ENCODE results near the gene WNT7B.

- TF ChIP-seq, protein P1, sequence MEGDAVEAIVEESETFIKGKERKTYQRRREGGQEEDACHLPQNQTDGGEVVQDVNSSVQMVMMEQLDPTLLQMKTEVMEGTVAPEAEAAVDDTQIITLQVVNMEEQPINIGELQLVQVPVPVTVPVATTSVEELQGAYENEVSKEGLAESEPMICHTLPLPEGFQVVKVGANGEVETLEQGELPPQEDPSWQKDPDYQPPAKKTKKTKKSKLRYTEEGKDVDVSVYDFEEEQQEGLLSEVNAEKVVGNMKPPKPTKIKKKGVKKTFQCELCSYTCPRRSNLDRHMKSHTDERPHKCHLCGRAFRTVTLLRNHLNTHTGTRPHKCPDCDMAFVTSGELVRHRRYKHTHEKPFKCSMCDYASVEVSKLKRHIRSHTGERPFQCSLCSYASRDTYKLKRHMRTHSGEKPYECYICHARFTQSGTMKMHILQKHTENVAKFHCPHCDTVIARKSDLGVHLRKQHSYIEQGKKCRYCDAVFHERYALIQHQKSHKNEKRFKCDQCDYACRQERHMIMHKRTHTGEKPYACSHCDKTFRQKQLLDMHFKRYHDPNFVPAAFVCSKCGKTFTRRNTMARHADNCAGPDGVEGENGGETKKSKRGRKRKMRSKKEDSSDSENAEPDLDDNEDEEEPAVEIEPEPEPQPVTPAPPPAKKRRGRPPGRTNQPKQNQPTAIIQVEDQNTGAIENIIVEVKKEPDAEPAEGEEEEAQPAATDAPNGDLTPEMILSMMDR (IDR thresholded peaks at IDR 0.05): no peak
- TF ChIP-seq POLR2A (IDR thresholded peaks at IDR 0.05): no peak
These were observed 48.1 kb downstream of the WNT7B start for GRCh38 chr22:45928726-45929368.

Measured in transverse colon (tissue), 3 donors.